ENCODE measurements around the gene CCDC3.

CCDC3 gene

GRCh38 chr10:12947741-12948140 is 53.8 kb downstream of the CCDC3 start:
- Histone ChIP-seq H2AK5ac (ENCODE audit: low read length) (no peak overlapping the region), H3K27ac (ENCODE audit: low read depth, low read length) (no peak overlapping the region), H3K4ac (ENCODE audit: low read depth, low read length) (no peak overlapping the region), H3K36me3 (ENCODE audit: control insufficient read depth, insufficient read depth, low read length) (no peaks in the 10 kb centered on the region), H3K56ac (ENCODE audit: low read length) (no peak overlapping the region), H3K79me2 (ENCODE audit: control insufficient read depth, insufficient read depth, low read length) (no peaks in the 10 kb centered on the region), H4K8ac (ENCODE audit: low read depth, low read length) (no peak overlapping the region), H3K23ac (ENCODE audit: low read length) (no peak overlapping the region), H3K79me1 (ENCODE audit: low read length) (no peaks in the 10 kb centered on the region), H3K4me2 (ENCODE audit: low read length) (no peak overlapping the region), H3K27me3 (ENCODE audit: insufficient read depth, low read length, poor library complexity) (no peaks in the 10 kb centered on the region), H2BK15ac (replicated peaks; ENCODE audit: low read depth) (no peak overlapping the region), H3K18ac (ENCODE audit: low read length) (no peak overlapping the region), H3K4me1 (ENCODE audit: control insufficient read depth, low read depth, low read length) (no peaks in the 10 kb centered on the region), H3K4me3 (ENCODE audit: low read length) (no peak overlapping the region), H3K9ac (ENCODE audit: low read length) (no peak overlapping the region), H2BK120ac (ENCODE audit: low read depth, low read length) (no peak overlapping the region), H2BK5ac (ENCODE audit: low read length) (no peak overlapping the region), H4K5ac (ENCODE audit: low read length) (no peak overlapping the region)
- DNase-seq, result no peak
- no CpG with 5 or more reads among the region's 3 CpGs for WGBS (ENCODE audit: extremely low coverage, insufficient coverage, low lambda C conversion rate)

GRCh38 chr10:12946372-12946771 is 55.1 kb downstream of the CCDC3 start:
- Histone ChIP-seq H3K4me1 (ENCODE audit: control insufficient read depth, low read depth, low read length) (no peaks in the 10 kb centered on the region), H3K9ac (ENCODE audit: low read length) (no peak overlapping the region), H3K79me2 (ENCODE audit: control insufficient read depth, insufficient read depth, low read length) (no peaks in the 10 kb centered on the region), H2BK120ac (ENCODE audit: low read depth, low read length) (no peak overlapping the region), H4K5ac (ENCODE audit: low read length) (no peak overlapping the region), H3K79me1 (ENCODE audit: low read length) (no peaks in the 10 kb centered on the region), H3K27me3 (ENCODE audit: insufficient read depth, low read length, poor library complexity) (no peaks in the 10 kb centered on the region), H2AK5ac (ENCODE audit: low read length) (no peak overlapping the region), H3K36me3 (ENCODE audit: control insufficient read depth, insufficient read depth, low read length) (no peaks in the 10 kb centered on the region), H4K8ac (ENCODE audit: low read depth, low read length) (no peak overlapping the region), H3K27ac (ENCODE audit: low read depth, low read length) (no peak overlapping the region), H3K4me3 (ENCODE audit: low read length) (no peak overlapping the region), H3K4me2 (ENCODE audit: low read length) (no peak overlapping the region), H3K4ac (ENCODE audit: low read depth, low read length) (no peak overlapping the region), H2BK15ac (replicated peaks; ENCODE audit: low read depth) (no peak overlapping the region), H3K18ac (ENCODE audit: low read length) (no peak overlapping the region), H3K56ac (ENCODE audit: low read length) (no peak overlapping the region), H2BK5ac (ENCODE audit: low read length) (no peak overlapping the region), H3K23ac (ENCODE audit: low read length) (no peak overlapping the region)
- DNase-seq, result no peak
- WGBS (ENCODE audit: extremely low coverage, insufficient coverage, low lambda C conversion rate), result no CpG with 5 or more reads among the region's 3 CpGs

DNA sequence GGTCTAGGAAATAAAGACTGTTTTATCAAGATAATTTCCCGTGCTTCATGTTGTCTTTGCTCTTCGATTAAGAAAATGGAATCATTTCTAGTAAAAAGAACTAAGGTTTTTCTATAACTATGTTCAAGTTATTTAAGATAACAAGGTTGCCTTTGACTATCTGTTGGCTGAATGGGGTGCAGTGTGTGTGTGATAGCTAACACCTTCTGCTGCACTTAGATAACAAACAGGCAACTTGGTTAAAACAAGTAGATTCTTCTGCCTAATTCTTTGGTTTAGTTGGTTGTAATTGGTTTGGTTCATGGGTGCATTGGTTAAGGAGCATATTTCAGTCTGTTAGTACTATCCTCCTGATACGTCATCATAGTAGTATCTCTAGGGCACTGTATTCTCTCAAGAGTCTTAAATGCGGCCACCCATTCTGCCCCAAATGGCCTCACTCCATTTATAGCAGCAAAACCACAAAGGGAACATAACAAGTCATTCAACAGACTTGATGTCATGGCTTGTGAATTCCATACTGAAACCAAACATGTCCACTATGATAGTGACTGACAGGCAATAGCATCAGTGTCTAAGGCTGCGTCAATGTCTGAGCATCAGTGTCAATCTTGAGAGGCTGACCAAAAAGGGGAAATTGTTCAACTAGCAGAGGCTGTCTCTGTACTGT is 55.7 kb downstream of the CCDC3 start:
- DNase-seq, result no peak
- H2BK5ac ChIP-seq (ENCODE audit: low read length), result no peak overlapping the region
- no peak overlapping the region for H3K56ac ChIP-seq (ENCODE audit: low read length)
- WGBS (ENCODE audit: extremely low coverage, insufficient coverage, low lambda C conversion rate), result no CpG with 5 or more reads among the region's 5 CpGs
- H3K27me3 ChIP-seq (ENCODE audit: insufficient read depth, low read length, poor library complexity), result no peaks in the 10 kb centered on the region
- no peak overlapping the region for H3K18ac ChIP-seq (ENCODE audit: low read length)
- no peaks in the 10 kb centered on the region for H3K79me2 ChIP-seq (ENCODE audit: control insufficient read depth, insufficient read depth, low read length)
- H3K4me3 ChIP-seq (ENCODE audit: low read length), result no peak overlapping the region
- no peak overlapping the region for H2BK120ac ChIP-seq (ENCODE audit: low read depth, low read length)
- no peak overlapping the region for H2BK15ac ChIP-seq (replicated peaks; ENCODE audit: low read depth)
- H3K4ac ChIP-seq (ENCODE audit: low read depth, low read length), result no peak overlapping the region
- H3K9ac ChIP-seq (ENCODE audit: low read length), result no peak overlapping the region
- H3K36me3 ChIP-seq (ENCODE audit: control insufficient read depth, insufficient read depth, low read length), result no peaks in the 10 kb centered on the region
- H3K4me1 ChIP-seq (ENCODE audit: control insufficient read depth, low read depth, low read length), result no peaks in the 10 kb centered on the region
- no peaks in the 10 kb centered on the region for H3K79me1 ChIP-seq (ENCODE audit: low read length)
- H2AK5ac ChIP-seq (ENCODE audit: low read length), result no peak overlapping the region
- H3K4me2 ChIP-seq (ENCODE audit: low read length), result no peak overlapping the region
- no peak overlapping the region for H3K27ac ChIP-seq (ENCODE audit: low read depth, low read length)
- no peak overlapping the region for H4K5ac ChIP-seq (ENCODE audit: low read length)
- H3K23ac ChIP-seq (ENCODE audit: low read length), result no peak overlapping the region
- H4K8ac ChIP-seq (ENCODE audit: low read depth, low read length), result no peak overlapping the region

DNA sequence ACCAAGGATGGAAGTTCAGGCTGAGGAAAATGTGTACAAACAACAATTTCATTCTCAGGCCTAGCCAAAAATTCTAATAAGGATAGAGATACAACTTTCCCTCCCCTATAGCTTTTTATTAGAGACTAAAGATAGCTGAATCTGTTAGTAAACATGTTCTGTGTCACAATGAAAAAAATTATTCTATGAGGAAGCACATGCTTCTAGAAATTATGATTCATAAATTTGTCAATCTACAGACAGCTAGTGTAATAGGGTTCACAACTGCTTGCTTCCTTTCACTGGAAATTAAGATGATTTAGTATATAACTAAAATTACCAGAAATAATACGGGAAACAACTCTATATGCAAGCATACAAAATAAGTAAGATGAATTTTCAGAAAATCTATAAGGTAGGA is 56.6 kb downstream of the CCDC3 start:
- Histone ChIP-seq H4K8ac (ENCODE audit: low read depth, low read length) (no peak overlapping the region), H3K79me1 (ENCODE audit: low read length) (no peaks in the 10 kb centered on the region), H3K27me3 (ENCODE audit: insufficient read depth, low read length, poor library complexity) (no peaks in the 10 kb centered on the region), H3K4me1 (ENCODE audit: control insufficient read depth, low read depth, low read length) (no peaks in the 10 kb centered on the region), H2BK120ac (ENCODE audit: low read depth, low read length) (no peak overlapping the region), H3K4me3 (ENCODE audit: low read length) (no peak overlapping the region), H3K56ac (ENCODE audit: low read length) (no peak overlapping the region), H3K9ac (ENCODE audit: low read length) (no peak overlapping the region), H3K27ac (ENCODE audit: low read depth, low read length) (no peak overlapping the region), H3K18ac (ENCODE audit: low read length) (no peak overlapping the region), H2AK5ac (ENCODE audit: low read length) (no peak overlapping the region), H4K5ac (ENCODE audit: low read length) (no peak overlapping the region), H3K79me2 (ENCODE audit: control insufficient read depth, insufficient read depth, low read length) (no peaks in the 10 kb centered on the region), H3K36me3 (ENCODE audit: control insufficient read depth, insufficient read depth, low read length) (no peaks in the 10 kb centered on the region), H2BK15ac (replicated peaks; ENCODE audit: low read depth) (no peak overlapping the region), H3K23ac (ENCODE audit: low read length) (no peak overlapping the region), H3K4me2 (ENCODE audit: low read length) (no peak overlapping the region), H3K4ac (ENCODE audit: low read depth, low read length) (no peak overlapping the region), H2BK5ac (ENCODE audit: low read length) (no peak overlapping the region)
- DNase-seq, result no peak
- no CpG with 5 or more reads among the region's 1 CpG for WGBS (ENCODE audit: extremely low coverage, insufficient coverage, low lambda C conversion rate)

DNA sequence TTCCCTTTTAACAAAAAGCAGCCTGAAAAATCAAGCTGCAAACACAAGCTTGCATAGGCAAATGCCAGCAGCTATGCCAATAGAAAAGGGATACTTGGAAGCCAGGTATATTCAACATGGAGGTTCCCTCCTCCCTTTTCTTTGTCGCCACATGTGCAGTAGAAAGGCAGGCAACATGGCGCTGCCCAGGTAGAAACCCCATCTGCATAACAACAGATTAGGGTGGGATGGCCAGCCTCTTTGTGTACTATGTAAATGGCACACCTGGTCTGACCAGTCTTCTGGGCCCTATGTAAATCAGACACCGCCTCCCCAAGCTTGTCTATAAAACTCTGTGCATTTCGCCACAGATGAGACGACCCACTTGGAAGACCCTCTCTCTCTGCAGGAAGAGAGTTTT is 58.1 kb downstream of the CCDC3 start:
- Histone ChIP-seq H3K79me2 (ENCODE audit: control insufficient read depth, insufficient read depth, low read length) (no peaks in the 10 kb centered on the region), H4K5ac (ENCODE audit: low read length) (no peak overlapping the region)
- no peak for DNase-seq

GRCh38 chr10:12941966-12942365 is 59.5 kb downstream of the CCDC3 start:
- H3K27ac ChIP-seq (ENCODE audit: low read depth, low read length), result no peak overlapping the region
- H3K9ac ChIP-seq (ENCODE audit: low read length), result no peak overlapping the region
- H3K23ac ChIP-seq (ENCODE audit: low read length), result no peak overlapping the region
- H4K5ac ChIP-seq (ENCODE audit: low read length), result no peak overlapping the region
- no peak overlapping the region for H2BK120ac ChIP-seq (ENCODE audit: low read depth, low read length)
- no peak for DNase-seq
- H3K36me3 ChIP-seq (ENCODE audit: control insufficient read depth, insufficient read depth, low read length), result no peaks in the 10 kb centered on the region
- H4K8ac ChIP-seq (ENCODE audit: low read depth, low read length), result no peak overlapping the region
- H3K4ac ChIP-seq (ENCODE audit: low read depth, low read length), result no peak overlapping the region
- H3K4me2 ChIP-seq (ENCODE audit: low read length), result no peak overlapping the region
- H3K79me1 ChIP-seq (ENCODE audit: low read length), result no peaks in the 10 kb centered on the region
- no peaks in the 10 kb centered on the region for H3K4me1 ChIP-seq (ENCODE audit: control insufficient read depth, low read depth, low read length)
- H2BK5ac ChIP-seq (ENCODE audit: low read length), result no peak overlapping the region
- no peak overlapping the region for H2BK15ac ChIP-seq (replicated peaks; ENCODE audit: low read depth)
- no peaks in the 10 kb centered on the region for H3K79me2 ChIP-seq (ENCODE audit: control insufficient read depth, insufficient read depth, low read length)
- H3K56ac ChIP-seq (ENCODE audit: low read length), result no peak overlapping the region
- no peak overlapping the region for H3K18ac ChIP-seq (ENCODE audit: low read length)
- H2AK5ac ChIP-seq (ENCODE audit: low read length), result no peak overlapping the region
- no peak overlapping the region for H3K4me3 ChIP-seq (ENCODE audit: low read length)
- H3K27me3 ChIP-seq (ENCODE audit: insufficient read depth, low read length, poor library complexity), result no peaks in the 10 kb centered on the region
- no CpG with 5 or more reads among the region's 1 CpG for WGBS (ENCODE audit: extremely low coverage, insufficient coverage, low lambda C conversion rate)

More for the DNA sequence above, 58.1 kb downstream of the CCDC3 start:
- Histone ChIP-seq H3K4me3 (ENCODE audit: low read length) (no peak overlapping the region), H2BK5ac (ENCODE audit: low read length) (no peak overlapping the region), H3K4me1 (ENCODE audit: control insufficient read depth, low read depth, low read length) (no peaks in the 10 kb centered on the region), H3K4ac (ENCODE audit: low read depth, low read length) (no peak overlapping the region), H3K9ac (ENCODE audit: low read length) (no peak overlapping the region), H3K36me3 (ENCODE audit: control insufficient read depth, insufficient read depth, low read length) (no peaks in the 10 kb centered on the region), H3K4me2 (ENCODE audit: low read length) (no peak overlapping the region), H4K8ac (ENCODE audit: low read depth, low read length) (no peak overlapping the region), H2BK15ac (replicated peaks; ENCODE audit: low read depth) (no peak overlapping the region), H3K56ac (ENCODE audit: low read length) (no peak overlapping the region), H3K18ac (ENCODE audit: low read length) (no peak overlapping the region), H3K27me3 (ENCODE audit: insufficient read depth, low read length, poor library complexity) (no peaks in the 10 kb centered on the region), H3K27ac (ENCODE audit: low read depth, low read length) (no peak overlapping the region), H2BK120ac (ENCODE audit: low read depth, low read length) (no peak overlapping the region), H2AK5ac (ENCODE audit: low read length) (no peak overlapping the region), H3K79me1 (ENCODE audit: low read length) (no peaks in the 10 kb centered on the region), H3K23ac (ENCODE audit: low read length) (no peak overlapping the region)
- no CpG with 5 or more reads among the region's 5 CpGs for WGBS (ENCODE audit: extremely low coverage, insufficient coverage, low lambda C conversion rate)
